Measurements from ENCODE around the gene LMBR1. TPM values are rescaled to one million over a fixed set of nuclear protein-coding genes. Genes with fewer than 3 reads are reported as not detected.

The LMBR1 gene, protein sequence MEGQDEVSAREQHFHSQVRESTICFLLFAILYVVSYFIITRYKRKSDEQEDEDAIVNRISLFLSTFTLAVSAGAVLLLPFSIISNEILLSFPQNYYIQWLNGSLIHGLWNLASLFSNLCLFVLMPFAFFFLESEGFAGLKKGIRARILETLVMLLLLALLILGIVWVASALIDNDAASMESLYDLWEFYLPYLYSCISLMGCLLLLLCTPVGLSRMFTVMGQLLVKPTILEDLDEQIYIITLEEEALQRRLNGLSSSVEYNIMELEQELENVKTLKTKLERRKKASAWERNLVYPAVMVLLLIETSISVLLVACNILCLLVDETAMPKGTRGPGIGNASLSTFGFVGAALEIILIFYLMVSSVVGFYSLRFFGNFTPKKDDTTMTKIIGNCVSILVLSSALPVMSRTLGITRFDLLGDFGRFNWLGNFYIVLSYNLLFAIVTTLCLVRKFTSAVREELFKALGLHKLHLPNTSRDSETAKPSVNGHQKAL
- 26.4 to 35.4 TPM (median 31.5 TPM) in 5 replicates for total RNA-seq (2022; extraction: Qiagen RNA extraction)

DNA sequence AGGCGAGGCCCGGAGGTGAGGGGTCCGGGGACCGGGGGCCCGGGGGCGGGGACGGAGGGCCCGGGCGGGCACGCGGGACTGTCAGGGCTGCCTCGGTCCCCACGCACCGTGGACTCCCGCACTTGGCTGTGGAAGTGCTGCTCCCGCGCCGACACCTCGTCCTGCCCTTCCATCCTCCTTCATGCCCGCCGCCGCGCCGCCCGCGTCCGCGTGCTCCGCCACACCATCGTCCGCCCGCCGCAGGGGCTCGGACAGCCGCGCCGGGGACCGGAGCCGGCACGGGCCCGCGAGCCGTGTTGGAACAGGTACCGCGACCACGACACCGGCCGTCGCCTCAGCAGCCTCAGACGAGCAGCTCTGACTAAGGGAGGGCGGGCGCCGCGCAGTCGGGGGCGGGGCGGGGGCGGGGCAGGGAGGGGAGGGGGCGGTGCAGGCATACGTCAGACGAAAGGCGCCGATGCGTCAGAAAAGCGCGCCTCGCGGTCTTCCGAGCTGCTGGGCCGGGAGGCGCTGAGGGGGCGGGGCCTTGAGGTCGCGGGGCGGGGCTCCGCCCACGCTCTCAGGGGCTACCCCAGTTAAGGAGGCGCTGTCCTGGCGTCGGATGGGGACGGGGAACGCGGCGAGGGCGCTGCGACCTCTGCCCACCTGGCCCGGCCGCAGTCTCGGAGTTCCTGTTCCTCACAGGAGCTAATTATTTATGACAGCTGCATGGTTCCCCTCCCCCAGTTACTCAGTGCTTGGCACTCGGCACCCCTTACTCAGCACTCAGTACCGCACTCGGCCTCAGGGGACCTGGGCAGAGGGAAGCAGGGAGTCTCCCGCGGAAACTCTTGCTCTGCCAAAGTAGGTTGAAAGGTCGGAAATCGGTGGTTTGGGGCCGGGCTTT lies at the start of gene LMBR1:
TSS of gene LMBR1 (minus strand) at position 363 of the 886 bp plus-strand sequence. CDS start at position 173, 190 bp downstream.

DNA sequence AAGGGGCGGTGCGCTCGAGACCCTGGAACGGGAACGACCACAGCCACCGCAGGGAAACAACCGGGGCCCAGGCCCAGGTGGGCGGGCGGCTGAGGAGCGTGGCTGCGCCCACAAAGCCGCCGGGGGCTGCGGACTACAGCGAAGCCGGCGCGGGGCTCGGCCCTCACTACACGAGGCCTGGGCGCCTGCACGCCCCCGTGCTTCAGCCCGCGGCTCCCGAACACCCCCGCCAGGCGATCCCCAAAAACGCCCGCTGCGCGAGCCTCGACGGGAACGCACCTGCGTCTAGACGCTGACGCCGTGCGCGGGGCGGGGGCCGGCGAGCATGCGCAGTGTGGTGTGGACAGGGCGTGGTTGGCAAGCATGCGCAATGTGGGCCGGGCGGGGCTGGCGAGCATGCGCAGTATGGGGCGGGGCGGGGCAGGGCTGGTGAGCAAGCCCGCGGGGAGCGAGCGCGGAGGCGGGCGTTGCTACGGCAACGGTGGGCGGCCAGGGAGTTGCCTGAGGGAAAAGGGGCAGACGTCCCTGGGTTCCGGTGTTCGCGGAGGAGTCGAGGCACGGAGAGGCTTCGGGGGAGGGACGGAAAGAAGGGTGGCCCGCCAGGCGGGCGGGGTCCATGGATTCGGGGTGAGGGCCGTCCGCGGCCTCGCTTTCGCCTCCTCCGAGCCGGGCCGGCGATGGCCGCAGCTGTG lies 252.6 kb downstream of the LMBR1 start, which contains the start of gene RNF32:
TSS of gene RNF32 (plus strand) at position 518 of the 692 bp plus-strand sequence. CDS start 3,104 bp downstream, outside the sequence.

Other genes starting within 250 kb of the LMBR1 start
- gene NOM1, start 56.5 kb upstream of the LMBR1 start, total RNA-seq (2022; extraction: Qiagen RNA extraction), result 17.3 to 24.1 TPM (median 20.5 TPM) in 5 replicates
- gene MNX1, start 117.5 kb upstream of the LMBR1 start, total RNA-seq (2022; extraction: Qiagen RNA extraction), result 3.0 to 5.8 TPM (median 5.5 TPM) in 5 replicates
- 56.1 to 69.4 TPM (median 64.6 TPM) in 5 replicates for gene UBE3C, start 245.7 kb upstream of the LMBR1 start, total RNA-seq (2022; extraction: Qiagen RNA extraction)